Suprapubic skin (tissue), 4 donors: ENCODE data around the gene ASPM. TPM values are rescaled to one million over a fixed set of nuclear protein-coding genes. Genes with fewer than 3 reads are reported as not detected.

ENCODE experiments used
- DNase-seq, 2 donors: peaks; one replicate each; pipeline ENCODE4 v3.0.0-alpha.2; 2019; ENCODE audit warnings: low spot score in 2 of 2
- H3K27ac ChIP-seq: fragments of 200-600 bp; sonication (generic); one replicate; pipeline ENCODE4 v1.5.1; 2019
- H3K27me3 ChIP-seq: fragments of 200-600 bp; sonication (generic); one replicate; pipeline ENCODE4 v1.5.1; 2019
- H3K36me3 ChIP-seq: fragments of 200-600 bp; sonication (generic); one replicate; pipeline ENCODE4 v1.5.1; 2019
- H3K4me1 ChIP-seq: fragments of 200-600 bp; sonication (generic); one replicate; pipeline ENCODE4 v1.5.1; 2019
- H3K4me3 ChIP-seq: fragments of 200-600 bp; sonication (generic); one replicate; pipeline ENCODE4 v1.5.1; 2019; ENCODE audit warnings: mild to moderate bottlenecking
- H3K9me3 ChIP-seq: fragments of 200-600 bp; sonication (generic); one replicate; pipeline ENCODE4 v1.5.1; 2019
- CTCF ChIP-seq, 2 donors: fragments of 200-600 bp in 1 of 2; fragments of 450-650 bp in 1 of 2; sonication (generic) in 1 of 2; IDR thresholded peaks; one replicate each; pipeline ENCODE4 v1.5.1; 2016 to 2019; ENCODE audit warnings: antibody characterized with exemption in 2 of 2, mild to moderate bottlenecking in 1 of 2, moderate library complexity in 1 of 2
- EP300 ChIP-seq: sonication (generic); formaldehyde crosslinking; IDR thresholded peaks from one replicate; pipeline ENCODE4 v1.6.1; 2017; ENCODE audit warnings: antibody characterized with exemption
- POLR2A ChIP-seq, 2 donors: fragments of 450-650 bp; IDR thresholded peaks; one replicate each; pipeline ENCODE4 v1.6.1; 2017; ENCODE audit warnings: antibody characterized with exemption in 2 of 2, mild to moderate bottlenecking in 2 of 2, moderate library complexity in 2 of 2
- POLR2AphosphoS5 ChIP-seq, 3 donors: sonication (generic); formaldehyde crosslinking; IDR thresholded peaks; one replicate each; pipeline ENCODE4 v1.6.1; 2017; ENCODE audit warnings: antibody characterized with exemption in 3 of 3
- WGBS: methylation state at CpG from one replicate; pipeline ENCODE4 v1.1.5; 2018; 5-methylcytosine and 5-hydroxymethylcytosine counted together
- total RNA-seq, 4 donors: library from RNA; depleted of rRNA; stranded (reverse); fragments of >200 nt; gene quantifications; one replicate each; pipeline ENCODE4 v1.1.0, GENCODE V29; 2016

ASPM gene
- total RNA-seq, 4 donors from 2014 or later, result 3.6 to 13.0 (median 5.6) TPM

- H3K9me3 ChIP-seq, result no peaks in the 10 kb centered on the region
- WGBS, result 60% methylated on average over 5 of the region's 5 CpGs
- H3K4me3 ChIP-seq, result no peak overlapping the region
Observed at GRCh38 chr1:197143276-197143675, 3.2 kb downstream of the ASPM start.

GRCh38 chr1:197141575-197141974 lies 4.9 kb downstream of the ASPM start:
- 95% methylated on average over 1 of the region's 1 CpG for WGBS
- Histone ChIP-seq H3K36me3 (no peaks in the 10 kb centered on the region), H3K4me3 (no peak overlapping the region), H3K27ac (no peak overlapping the region), H3K4me1 (peaks cover 16% of the 10 kb centered on the region), H3K27me3 (no peaks in the 10 kb centered on the region), H3K9me3 (no peaks in the 10 kb centered on the region)
- TF ChIP-seq CTCF (IDR thresholded peaks at IDR 0.05) (no peak), POLR2A (IDR thresholded peaks at IDR 0.05) (no peak), POLR2AphosphoS5 (IDR thresholded peaks at IDR 0.05) (no peak), EP300 (no peak)
- DNase-seq, result no peak

More at GRCh38 chr1:197143276-197143675, 3.2 kb downstream of the ASPM start:
- peaks cover 20% of the 10 kb centered on the region for H3K4me1 ChIP-seq
- DNase-seq, result no peak
- no peak overlapping the region for H3K27ac ChIP-seq
- no peaks in the 10 kb centered on the region for H3K36me3 ChIP-seq
- no peaks in the 10 kb centered on the region for H3K27me3 ChIP-seq
- TF ChIP-seq EP300, result no peak
- TF ChIP-seq POLR2A (IDR thresholded peaks at IDR 0.05), result no peak
- TF ChIP-seq CTCF (IDR thresholded peaks at IDR 0.05), result no peak
- no peak for TF ChIP-seq POLR2AphosphoS5 (IDR thresholded peaks at IDR 0.05)

DNA sequence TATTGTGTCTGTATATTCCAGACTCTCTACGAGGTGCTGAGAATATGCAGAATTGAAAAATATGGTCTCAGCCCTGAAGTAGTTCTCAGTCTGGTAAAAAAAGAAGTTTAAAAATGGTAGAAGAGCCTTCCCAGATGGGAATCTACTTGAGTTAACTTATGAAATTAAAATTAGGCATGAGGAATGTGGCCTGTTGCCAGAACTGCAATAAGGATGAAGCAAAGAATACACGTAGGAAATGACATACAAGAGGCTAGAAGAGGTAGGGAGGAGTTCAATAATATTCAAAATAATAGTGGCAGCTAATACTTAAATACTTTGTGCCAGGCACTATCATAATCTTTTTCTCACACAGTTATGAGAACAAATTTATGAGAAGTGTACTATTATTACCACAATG lies 6.3 kb downstream of the ASPM start:
- no peak overlapping the region for H3K27ac ChIP-seq
- no peak for DNase-seq
- TF ChIP-seq POLR2A (IDR thresholded peaks at IDR 0.05), result no peak
- TF ChIP-seq POLR2AphosphoS5 (IDR thresholded peaks at IDR 0.05), result no peak
- no peak for TF ChIP-seq EP300
- TF ChIP-seq CTCF (IDR thresholded peaks at IDR 0.05), result no peak
- no peaks in the 10 kb centered on the region for H3K27me3 ChIP-seq
- H3K9me3 ChIP-seq, result no peaks in the 10 kb centered on the region
- H3K4me3 ChIP-seq, result no peak overlapping the region
- H3K36me3 ChIP-seq, result no peaks in the 10 kb centered on the region
- WGBS, result 64% methylated on average over 2 of the region's 2 CpGs
- H3K4me1 ChIP-seq, result peaks cover 5% of the 10 kb centered on the region

DNA sequence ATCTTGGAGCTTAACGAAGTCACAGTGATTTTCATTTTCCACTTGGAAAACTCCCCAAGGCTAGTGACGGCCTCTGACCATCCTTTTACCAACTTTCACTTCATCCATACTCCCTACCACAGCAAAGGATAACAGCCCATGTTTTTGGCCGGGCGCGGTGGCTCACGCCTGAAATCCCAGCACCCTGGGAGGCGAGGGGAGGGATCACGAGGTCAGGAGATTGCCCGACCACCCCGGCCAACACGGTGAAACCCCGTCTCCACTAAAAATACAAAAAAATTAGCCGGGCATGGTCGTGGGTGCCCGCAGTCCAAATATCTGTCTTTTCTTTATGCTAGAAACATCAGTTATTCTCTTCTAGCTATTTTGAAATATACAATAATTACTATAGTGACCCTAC lies 7.3 kb downstream of the ASPM start:
- H3K36me3 ChIP-seq, result no peaks in the 10 kb centered on the region
- H3K4me1 ChIP-seq, result peaks cover 4% of the 10 kb centered on the region
- 98% methylated on average over 15 of the region's 15 CpGs for WGBS
- no peak overlapping the region for H3K4me3 ChIP-seq
- no peaks in the 10 kb centered on the region for H3K27me3 ChIP-seq
- DNase-seq, result no peak
- TF ChIP-seq CTCF (IDR thresholded peaks at IDR 0.05) (no peak), POLR2A (IDR thresholded peaks at IDR 0.05) (no peak), EP300 (no peak), POLR2AphosphoS5 (IDR thresholded peaks at IDR 0.05) (no peak)
- H3K9me3 ChIP-seq, result no peaks in the 10 kb centered on the region
- H3K27ac ChIP-seq, result no peak overlapping the region

DNA sequence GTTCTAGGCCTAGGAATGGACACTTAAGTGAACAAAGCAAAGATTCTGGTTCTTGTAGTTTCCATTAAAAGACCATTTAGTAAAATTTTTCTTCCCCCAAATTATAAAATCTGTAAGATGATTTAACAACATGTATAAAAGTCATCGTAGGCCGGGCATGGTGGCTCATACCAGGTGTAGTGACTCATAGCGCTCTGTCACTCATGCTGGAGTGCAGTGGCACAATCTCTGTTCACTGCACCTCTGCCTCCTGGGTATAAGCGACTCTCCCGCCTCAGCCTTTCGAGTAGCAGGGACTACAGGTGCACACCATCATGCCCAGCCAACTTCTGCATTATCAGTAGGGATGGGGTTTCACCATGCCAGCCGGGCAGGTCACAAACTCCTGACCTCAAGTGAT lies 9.1 kb downstream of the ASPM start:
- no peak for DNase-seq
- Histone ChIP-seq H3K27me3 (no peaks in the 10 kb centered on the region), H3K36me3 (no peaks in the 10 kb centered on the region), H3K9me3 (no peaks in the 10 kb centered on the region), H3K4me1 (peaks cover 4% of the 10 kb centered on the region), H3K27ac (no peak overlapping the region), H3K4me3 (no peak overlapping the region)
- TF ChIP-seq EP300 (no peak), POLR2A (IDR thresholded peaks at IDR 0.05) (no peak), POLR2AphosphoS5 (IDR thresholded peaks at IDR 0.05) (no peak), CTCF (IDR thresholded peaks at IDR 0.05) (no peak)
- WGBS, result 83% methylated on average over 7 of the region's 7 CpGs
